Measurements from ENCODE around the gene YPEL2. TPM values are rescaled to one million over a fixed set of nuclear protein-coding genes. Genes with fewer than 3 reads are reported as not detected.

YPEL2 gene
- total RNA-seq, 1 donor from 2014 or later = 20.8 TPM

GRCh38 chr17:59439262-59439661, 107.8 kb downstream of the YPEL2 start:
- no peak overlapping the region for H3K4me3 Mint-ChIP-seq (ENCODE audit: unreplicated experiment)
- no peak overlapping the region for H3K27ac Mint-ChIP-seq (ENCODE audit: unreplicated experiment)
- H3K27me3 Mint-ChIP-seq (ENCODE audit: unreplicated experiment) = peaks cover 2% of the 10 kb centered on the region
- H3K4me1 Mint-ChIP-seq (ENCODE audit: low read depth, unreplicated experiment) = peaks cover 4% of the 10 kb centered on the region
- TF ChIP-seq CTCF (IDR thresholded peaks at IDR 0.05; ENCODE audit: partially characterized antibody, unreplicated experiment) = no peak
- no peak for DNase-seq
- no peaks in the 10 kb centered on the region for H3K36me3 Mint-ChIP-seq (ENCODE audit: unreplicated experiment)
- peaks cover 2% of the 10 kb centered on the region for H3K9me3 Mint-ChIP-seq (ENCODE audit: unreplicated experiment)

- Mint-ChIP-seq H3K27me3 (ENCODE audit: unreplicated experiment) (peaks cover 2% of the 10 kb centered on the region), H3K4me1 (ENCODE audit: low read depth, unreplicated experiment) (peaks cover 4% of the 10 kb centered on the region), H3K36me3 (ENCODE audit: unreplicated experiment) (no peaks in the 10 kb centered on the region), H3K27ac (ENCODE audit: unreplicated experiment) (no peak overlapping the region), H3K4me3 (ENCODE audit: unreplicated experiment) (no peak overlapping the region), H3K9me3 (ENCODE audit: unreplicated experiment) (peaks cover 2% of the 10 kb centered on the region)
- no peak for DNase-seq
- TF ChIP-seq CTCF (IDR thresholded peaks at IDR 0.05; ENCODE audit: partially characterized antibody, unreplicated experiment) = no peak
Observed at GRCh38 chr17:59439741-59440211, 108.3 kb downstream of the YPEL2 start.

GRCh38 chr17:59440757-59441463, 109.5 kb downstream of the YPEL2 start:
- H3K4me3 Mint-ChIP-seq (ENCODE audit: unreplicated experiment) = peak overlapping the region; percentile 8
- DNase-seq = peak; percentile 84
- peak; percentile 85 for TF ChIP-seq CTCF (IDR thresholded peaks at IDR 0.05; ENCODE audit: partially characterized antibody, unreplicated experiment)
- no peaks in the 10 kb centered on the region for H3K9me3 Mint-ChIP-seq (ENCODE audit: unreplicated experiment)
- H3K4me1 Mint-ChIP-seq (ENCODE audit: low read depth, unreplicated experiment) = peaks cover 2% of the 10 kb centered on the region
- no peaks in the 10 kb centered on the region for H3K36me3 Mint-ChIP-seq (ENCODE audit: unreplicated experiment)
- no peak overlapping the region for H3K27ac Mint-ChIP-seq (ENCODE audit: unreplicated experiment)
- peaks cover 2% of the 10 kb centered on the region for H3K27me3 Mint-ChIP-seq (ENCODE audit: unreplicated experiment)

DNA sequence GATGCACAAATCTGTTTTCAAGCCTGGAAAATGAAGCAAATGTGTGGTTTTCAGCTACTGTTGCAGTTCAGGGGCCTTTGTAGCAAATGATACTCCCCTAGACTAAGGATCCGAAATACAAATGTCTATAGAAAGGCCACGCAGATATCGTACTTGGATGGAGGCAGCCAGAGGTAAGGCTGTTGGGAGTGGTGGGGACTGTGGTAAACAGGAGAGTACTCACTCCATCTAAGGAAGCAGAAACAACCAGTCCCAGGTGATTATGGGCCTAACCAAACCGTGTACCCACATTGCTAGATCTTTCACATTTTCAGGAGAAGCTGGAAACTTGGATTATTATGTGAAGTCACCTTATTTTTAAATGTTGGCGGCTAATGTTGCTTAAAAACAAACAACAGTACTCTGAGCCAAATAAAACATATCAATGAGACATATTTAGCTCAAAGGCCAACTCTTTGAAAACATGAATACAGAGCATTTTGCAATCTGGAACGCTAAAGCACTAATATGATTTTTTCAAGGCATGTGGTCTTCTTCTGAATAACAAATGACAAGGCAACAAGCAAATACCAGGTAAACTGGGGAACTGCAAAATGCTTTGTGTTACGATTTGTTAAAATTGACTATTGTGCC, 110.1 kb downstream of the YPEL2 start:
- Mint-ChIP-seq H3K27me3 (ENCODE audit: unreplicated experiment) (peaks cover 2% of the 10 kb centered on the region), H3K27ac (ENCODE audit: unreplicated experiment) (no peak overlapping the region), H3K4me3 (ENCODE audit: unreplicated experiment) (no peak overlapping the region), H3K9me3 (ENCODE audit: unreplicated experiment) (no peaks in the 10 kb centered on the region), H3K36me3 (ENCODE audit: unreplicated experiment) (no peaks in the 10 kb centered on the region), H3K4me1 (ENCODE audit: low read depth, unreplicated experiment) (peaks cover 2% of the 10 kb centered on the region)
- DNase-seq = no peak
- no peak for TF ChIP-seq CTCF (IDR thresholded peaks at IDR 0.05; ENCODE audit: partially characterized antibody, unreplicated experiment)

DNA sequence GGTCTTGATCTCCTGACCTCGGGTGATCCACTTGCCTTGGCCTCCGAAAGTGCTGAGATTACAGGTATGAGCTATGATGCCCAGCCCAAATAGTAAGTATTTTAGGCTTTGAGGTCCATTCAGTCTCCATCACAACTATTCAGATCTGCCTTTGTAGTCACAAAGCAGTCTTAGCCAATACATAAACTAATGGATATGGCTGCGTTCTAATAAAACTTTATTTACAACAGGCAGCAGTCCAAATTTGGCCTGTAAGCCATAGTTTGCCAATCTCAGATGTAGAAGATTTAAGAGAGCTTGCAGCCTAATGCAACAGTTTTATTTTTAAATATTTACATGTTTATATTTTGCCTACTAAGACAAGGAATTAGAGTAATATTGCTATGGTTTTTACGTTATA, 111.7 kb downstream of the YPEL2 start:
- no peak overlapping the region for H3K27ac Mint-ChIP-seq (ENCODE audit: unreplicated experiment)
- no peak overlapping the region for H3K4me3 Mint-ChIP-seq (ENCODE audit: unreplicated experiment)
- peaks cover 2% of the 10 kb centered on the region for H3K27me3 Mint-ChIP-seq (ENCODE audit: unreplicated experiment)
- no peaks in the 10 kb centered on the region for H3K36me3 Mint-ChIP-seq (ENCODE audit: unreplicated experiment)
- no peak for TF ChIP-seq CTCF (IDR thresholded peaks at IDR 0.05; ENCODE audit: partially characterized antibody, unreplicated experiment)
- H3K9me3 Mint-ChIP-seq (ENCODE audit: unreplicated experiment) = no peaks in the 10 kb centered on the region
- no peaks in the 10 kb centered on the region for H3K4me1 Mint-ChIP-seq (ENCODE audit: low read depth, unreplicated experiment)
- DNase-seq = no peak
